GM12878 (cell line): ENCODE measurements around the gene TBC1D1. TPM values are rescaled to one million over a fixed set of nuclear protein-coding genes. Genes with fewer than 3 reads are reported as not detected.

Source experiments
- ATAC-seq: fragments of 200-7000 bp; cut with Tn5 transposase; 3 replicates; pipeline ENCODE4 v1.9.1; 2020; ENCODE audit warnings: mild to moderate bottlenecking, moderate library complexity
- BruUV-seq: library from RNA; stranded (reverse); fragments of 400-500 nt; replicated peaks from 2 replicates; lab custom pipeline; 2021; lab: Mats Ljungman, UMichigan
- CTCF ChIA-PET: fragments of 300-600 bp; sonication (Branson Sonifier 250); formaldehyde crosslinking; extraction: SDS; loops from one replicate; lab custom pipeline; 2021; ENCODE audit warnings: inconsistent platforms; lab: Yijun Ruan, JAX
- POLR2A ChIA-PET: fragments of 350-600 bp; formaldehyde crosslinking; extraction: SDS; loops from one replicate; lab custom pipeline; 2021; ENCODE audit warnings: inconsistent platforms; lab: Charles Lee
- RAD21 ChIA-PET: fragments of 300-600 bp; sonication (Branson Sonifier 250); formaldehyde crosslinking; loops from one replicate; lab custom pipeline; 2023; ENCODE audit warnings: antibody characterized with exemption; ENCODE audit not compliant: unreplicated experiment; lab: Charles Lee
- SMC1A ChIA-PET: fragments of 300-600 bp; sonication (Branson Sonifier 250); formaldehyde crosslinking; loops from one replicate; lab custom pipeline; 2023; ENCODE audit not compliant: unreplicated experiment, uncharacterized antibody; lab: Charles Lee
- DNase-seq: peaks from one replicate; pipeline ENCODE4 v3.0.0-alpha.2; 2011; ENCODE audit warnings: low read depth, low spot score
- FAIRE-seq: peaks from 3 replicates; lab custom pipeline; 2011; peaks lifted over from hg19 to GRCh38; lab: Jason Lieb, UNC
- H2AFZ ChIP-seq: 2 replicates; pipeline ENCODE4 v1.6.0; 2011; ENCODE audit warnings: low read depth, low read length, control low read depth; ENCODE audit not compliant: control insufficient read depth
- H3K27ac ChIP-seq: 2 replicates; pipeline ENCODE4 v1.5.1; 2011; ENCODE audit warnings: control low read depth; ENCODE audit not compliant: control insufficient read depth, insufficient read depth
- H3K27me3 ChIP-seq, 2 experiments: replicated peaks in 1 of 2; 2 replicates each; pipeline versions ENCODE4 v1.6.0 to v1.6.1; 2011; ENCODE audit warnings: low read length in 1 of 2; ENCODE audit not compliant: control insufficient read depth in 2 of 2, insufficient read depth in 2 of 2
- H3K36me3 ChIP-seq, 2 experiments: 2 replicates each; pipeline ENCODE4 v1.5.1; 2011; ENCODE audit warnings: low read length in 1 of 2; ENCODE audit not compliant: control insufficient read depth in 2 of 2, insufficient read depth in 2 of 2
- H3K4me1 ChIP-seq: 2 replicates; pipeline ENCODE4 v1.6.1; 2011; ENCODE audit warnings: mild to moderate bottlenecking, low read length, moderate library complexity, mixed read lengths; ENCODE audit not compliant: control insufficient read depth, insufficient read depth
- H3K4me2 ChIP-seq: 2 replicates; pipeline ENCODE4 v1.6.0; 2011; ENCODE audit warnings: control low read depth; ENCODE audit not compliant: control insufficient read depth, insufficient read depth
- H3K4me3 ChIP-seq: fragments of 200-600 bp; sonication (generic); 2 replicates; pipeline ENCODE4 v1.5.1; 2016
- H3K79me2 ChIP-seq: 2 replicates; pipeline ENCODE4 v1.6.0; 2011; ENCODE audit warnings: low read length; ENCODE audit not compliant: control insufficient read depth, insufficient read depth
- H3K9ac ChIP-seq: 2 replicates; pipeline ENCODE4 v1.8.0; 2011; ENCODE audit warnings: low read length, control low read depth, mixed read lengths; ENCODE audit not compliant: control insufficient read depth, insufficient read depth
- H3K9me3 ChIP-seq: replicated peaks from 3 replicates; pipeline ENCODE4 v1.5.1; 2011; ENCODE audit warnings: mild to moderate bottlenecking, low read length; ENCODE audit not compliant: control insufficient read depth, insufficient read depth
- H4K20me1 ChIP-seq: 2 replicates; pipeline ENCODE4 v1.6.0; 2011; ENCODE audit not compliant: control insufficient read depth, insufficient read depth
- BHLHE40 ChIP-seq, 2 experiments: fragments of 450-650 bp in 1 of 2; IDR thresholded peaks; 2 replicates each; pipeline ENCODE4 v1.6.1; 2011 to 2017; ENCODE audit warnings: low read depth in 2 of 2, borderline replicate concordance in 1 of 2, improper control_type of control experiment in 1 of 2, low read length in 1 of 2, mild to moderate bottlenecking in 1 of 2
- EZH2 ChIP-seq: IDR thresholded peaks from 2 replicates; pipeline ENCODE4 v1.6.1; 2012; ENCODE audit warnings: low read depth, mild to moderate bottlenecking, control low read depth, inconsistent platforms, low read length, borderline replicate concordance; ENCODE audit not compliant: control insufficient read depth
- GATAD2B ChIP-seq: fragments of 450-650 bp; conservative IDR thresholded peaks from 2 replicates; pipeline ENCODE4 v1.6.1; 2017; ENCODE audit warnings: low read depth, mild to moderate bottlenecking, moderate library complexity
- HCFC1 ChIP-seq: fragments of 150-350 bp; IDR thresholded peaks from 2 replicates; pipeline ENCODE4 v1.6.1; 2014; ENCODE audit warnings: low read length
- HDGF ChIP-seq: fragments of 450-650 bp; IDR thresholded peaks from 2 replicates; pipeline ENCODE4 v1.6.1; 2016; ENCODE audit warnings: antibody characterized with exemption
- IRF5 ChIP-seq: fragments of 450-650 bp; IDR thresholded peaks from 2 replicates; pipeline ENCODE4 v1.6.1; 2017; ENCODE audit warnings: borderline replicate concordance
- KDM1A ChIP-seq: fragments of 200-600 bp; sonication (generic); IDR thresholded peaks from 2 replicates; pipeline ENCODE4 v1.6.1; 2016; ENCODE audit warnings: borderline replicate concordance
- MLLT1 ChIP-seq: fragments of 450-650 bp; IDR thresholded peaks from 2 replicates; pipeline ENCODE4 v1.6.1; 2016; ENCODE audit warnings: mild to moderate bottlenecking
- MTA3 ChIP-seq: IDR thresholded peaks from 2 replicates; pipeline ENCODE4 v1.6.1; 2012; ENCODE audit warnings: low read length, inconsistent platforms, borderline replicate concordance
- NBN ChIP-seq: fragments of 450-650 bp; IDR thresholded peaks from 2 replicates; pipeline ENCODE4 v1.6.1; 2016
- NFYA ChIP-seq: IDR thresholded peaks from 2 replicates; pipeline ENCODE4 v1.6.1; 2011; ENCODE audit warnings: low read depth, mild to moderate bottlenecking, low read length, improper control_type of control experiment, borderline replicate concordance
- POLR2AphosphoS5 ChIP-seq: IDR thresholded peaks from 2 replicates; pipeline ENCODE4 v1.6.1; 2011; ENCODE audit warnings: mild to moderate bottlenecking, low read length, inconsistent platforms
- SIN3A ChIP-seq: IDR thresholded peaks from 2 replicates; pipeline ENCODE4 v1.6.1; 2012; ENCODE audit warnings: low read depth, low read length, improper control_type of control experiment
- SP1 ChIP-seq: IDR thresholded peaks from one replicate; pipeline ENCODE4 v1.6.1; 2011; ENCODE audit warnings: low read depth, low read length
- ZBTB33 ChIP-seq: fragments of 450-650 bp; IDR thresholded peaks from 2 replicates; pipeline ENCODE4 v1.6.1; 2017; ENCODE audit warnings: mild to moderate bottlenecking
- WGBS: methylation state at CpG from one replicate; pipeline ENCODE4 v1.1.6; 2016; ENCODE audit warnings: low lambda C conversion rate; ENCODE audit not compliant: insufficient replicate concordance, insufficient coverage; ENCODE audit errors: missing lambda C conversion rate; 5-methylcytosine and 5-hydroxymethylcytosine counted together
- in situ Hi-C: fragments of 300-500 bp; cut with MboI; formaldehyde crosslinking; loops from 9 replicates; pipeline ENCODE4 v1.14.3; 2018; ENCODE audit warnings: mixed read lengths
- intact Hi-C: fragments of 100-400 bp; cut with micrococcal nuclease; formaldehyde crosslinking; loops from one replicate; pipeline ENCODE4 v1.14.2; 2022; ENCODE audit not compliant: unreplicated experiment
- polyA plus RNA-seq, 11 experiments: library from polyadenylated mRNA; depleted of rRNA in 4 of 11; unstranded in 6 of 11; stranded (reverse) in 5 of 11; fragments of >200 nt; fragmentation: Nextera tagmentation in 4 of 11; fragmentation: Illumina TruSeq in 1 of 11; extraction: Ambion mirVana in 4 of 11; extraction: Trizol in 1 of 11; gene quantifications; 1 replicate in 1 of 11; 2 replicates in 10 of 11; pipeline versions ENCODE4 v1.2.1 to v1.2.3, GENCODE V29; 2011 to 2016; ENCODE audit warnings: inconsistent platforms in 2 of 11, missing spikeins in 2 of 11, low read depth in 1 of 11
- total RNA-seq, 4 experiments: library from RNA; depleted of rRNA in 3 of 4; stranded (reverse); fragments of >200 nt in 3 of 4; fragmentation: Illumina TruSeq in 1 of 4; extraction: Trizol in 1 of 4; gene quantifications; 2 replicates each; pipeline versions ENCODE4 v1.2.1 to v1.2.3, GENCODE V29; 2013 to 2021

Gene TBC1D1
- total and polyA plus RNA-seq, 10 of the 15 experiments (the other 5 are each of a cell fraction or from before 2014, with no cell fraction given): 5.3 to 102 (median 57.8) TPM

- Histone ChIP-seq H3K36me3 (peaks cover 0 to 3% of the 10 kb centered on the region in 2 experiments; a peak in 2 of 4 replicates), H3K27me3 (no peaks in the 10 kb centered on the region), H3K27ac (no peak overlapping the region), H3K4me2 (no peak overlapping the region), H4K20me1 (no peaks in the 10 kb centered on the region), H3K4me1 (peaks cover 56% of the 10 kb centered on the region), H3K4me3 (no peak overlapping the region), H3K9ac (no peak overlapping the region), H3K79me2 (no peaks in the 10 kb centered on the region), H2AFZ (no peak overlapping the region), H3K9me3 (no peaks in the 10 kb centered on the region; the same call in 2 of the 3 replicates)
- ChIA-PET RAD21 (interaction anchor here (0.6 kb wide), 1 partner anchor 32 kb away, joined by 3 read pairs; no protein-coding TSS in a partner anchor), CTCF (interaction anchor here (0.8 to 1.3 kb wide), 2 partner anchors 9 to 14 kb away, joined by 3 to 6 read pairs; no protein-coding TSS in a partner anchor), POLR2A (no interaction called here), SMC1A (interaction anchor here (0.7 to 5.6 kb wide), 4 partner anchors 11 to 48 kb away, joined by 3 to 38 read pairs (median 4); no protein-coding TSS in a partner anchor)
- over 99% methylated on average over 5 of the region's 5 CpGs for WGBS
- no TSS peak for BruUV-seq
- in situ Hi-C loops: loop anchor here (25.0 kb wide), 1 partner anchor 1487 kb away; no protein-coding TSS in a partner anchor
- TF ChIP-seq BHLHE40 (IDR thresholded peaks at IDR 0.05; ENCODE audit: borderline replicate concordance in 1 of 2, low read depth in 2 of 2, low read length in 1 of 2) (no peak), IRF5 (no peak), NBN (no peak), ZBTB33 (no peak), SP1 (no peak), GATAD2B (no peak), NFYA (no peak), MLLT1 (no peak), HCFC1 (no peak), MTA3 (no peak), POLR2AphosphoS5 (no peak), KDM1A (no peak), HDGF (no peak), EZH2 (no peak), SIN3A (no peak)
- ATAC-seq (no peak), DNase-seq (no peak), FAIRE-seq (no peak)
- intact Hi-C loops: no loop called here
These were observed 234.1 kb downstream of the TBC1D1 start for GRCh38 chr4:38124961-38125360.
